Measurements from ENCODE around the gene MBP.

The MBP gene

GRCh38 chr18:77007251-77007650, 125.3 kb downstream of the MBP start:
- TF ChIP-seq TAF1 (IDR thresholded peaks at IDR 0.05; ENCODE audit: borderline replicate concordance, insufficient read depth, low read length) = no peak

GRCh38 chr18:77006305-77007175, 126.0 kb downstream of the MBP start:
- TF ChIP-seq SIN3A (IDR thresholded peaks at IDR 0.05; ENCODE audit: borderline replicate concordance, insufficient read depth, low read length) (no peak), REST (IDR thresholded peaks at IDR 0.05; ENCODE audit: insufficient read depth in 1 of 2, low read depth in 2 of 2, low read length in 2 of 2) (no peak), TAF1 (IDR thresholded peaks at IDR 0.05; ENCODE audit: borderline replicate concordance, insufficient read depth, low read length) (no peak), FOXP2 (optimal IDR thresholded peaks at IDR 0.05; ENCODE audit: borderline replicate concordance, extremely low read depth, extremely low read length, insufficient read depth) (no peak), POLR2AphosphoS5 (IDR thresholded peaks at IDR 0.05; ENCODE audit: low read depth, low read length) (no peak)

GRCh38 chr18:77005651-77006195, 126.9 kb downstream of the MBP start:
- TF ChIP-seq POLR2AphosphoS5 (IDR thresholded peaks at IDR 0.05; ENCODE audit: low read depth, low read length) (no peak), FOXP2 (optimal IDR thresholded peaks at IDR 0.05; ENCODE audit: borderline replicate concordance, extremely low read depth, extremely low read length, insufficient read depth) (no peak), TAF1 (IDR thresholded peaks at IDR 0.05; ENCODE audit: borderline replicate concordance, insufficient read depth, low read length) (no peak), REST (IDR thresholded peaks at IDR 0.05; ENCODE audit: insufficient read depth in 1 of 2, low read depth in 2 of 2, low read length in 2 of 2) (no peak), SIN3A (IDR thresholded peaks at IDR 0.05; ENCODE audit: borderline replicate concordance, insufficient read depth, low read length) (no peak)

GRCh38 chr18:77004555-77005380, 127.8 kb downstream of the MBP start:
- TF ChIP-seq POLR2AphosphoS5 (IDR thresholded peaks at IDR 0.05; ENCODE audit: low read depth, low read length) (no peak), TAF1 (IDR thresholded peaks at IDR 0.05; ENCODE audit: borderline replicate concordance, insufficient read depth, low read length) (no peak), REST (IDR thresholded peaks at IDR 0.05; ENCODE audit: insufficient read depth in 1 of 2, low read depth in 2 of 2, low read length in 2 of 2) (no peak), FOXP2 (optimal IDR thresholded peaks at IDR 0.05; ENCODE audit: borderline replicate concordance, extremely low read depth, extremely low read length, insufficient read depth) (no peak), SIN3A (IDR thresholded peaks at IDR 0.05; ENCODE audit: borderline replicate concordance, insufficient read depth, low read length) (no peak)

- TF ChIP-seq FOXP2 (optimal IDR thresholded peaks at IDR 0.05; ENCODE audit: borderline replicate concordance, extremely low read depth, extremely low read length, insufficient read depth) (no peak), SIN3A (IDR thresholded peaks at IDR 0.05; ENCODE audit: borderline replicate concordance, insufficient read depth, low read length) (no peak), TAF1 (IDR thresholded peaks at IDR 0.05; ENCODE audit: borderline replicate concordance, insufficient read depth, low read length) (no peak), POLR2AphosphoS5 (IDR thresholded peaks at IDR 0.05; ENCODE audit: low read depth, low read length) (no peak), REST (IDR thresholded peaks at IDR 0.05; ENCODE audit: insufficient read depth in 1 of 2, low read depth in 2 of 2, low read length in 2 of 2) (no peak)
Observed at GRCh38 chr18:77003316-77003715, 129.3 kb downstream of the MBP start.

Measured in PFSK-1 (cell line).